MCF 10A (cell line): ENCODE results near the gene PRELID3B. TPM values are rescaled to one million over a fixed set of nuclear protein-coding genes. Genes with fewer than 3 reads are reported as not detected.

Experiments used
- BruUV-seq: library from RNA; stranded (reverse); fragments of 400-500 nt; replicated peaks from 2 replicates; lab custom pipeline; 2021; lab: Mats Ljungman, UMichigan
- CTCF ChIA-PET: fragments of 300-600 bp; sonication (Branson Sonifier 250); formaldehyde crosslinking; extraction: SDS; loops from one replicate; lab custom pipeline; 2021; ENCODE audit warnings: antibody characterized with exemption, inconsistent platforms; lab: Yijun Ruan, JAX
- POLR2A ChIA-PET: fragments of 300-600, 350-650 bp; sonication (Branson Sonifier 250); formaldehyde crosslinking; extraction: SDS; loops from one replicate; lab custom pipeline; 2020; ENCODE audit warnings: antibody characterized with exemption, inconsistent platforms; lab: Yijun Ruan, JAX
- DNase-seq: peaks from one replicate; pipeline ENCODE4 v3.0.0-alpha.2; 2018; ENCODE audit not compliant: unreplicated experiment
- H3K27ac Mint-ChIP-seq: one replicate; pipeline ENCODE4 v1.8.0; 2022; ENCODE audit warnings: mild to moderate bottlenecking, low read depth, mixed read lengths; ENCODE audit not compliant: unreplicated experiment
- H3K27me3 Mint-ChIP-seq: one replicate; pipeline ENCODE4 v1.8.0; 2022; ENCODE audit warnings: mixed read lengths; ENCODE audit not compliant: insufficient read depth, unreplicated experiment
- H3K36me3 Mint-ChIP-seq: one replicate; pipeline ENCODE4 v1.8.0; 2022; ENCODE audit warnings: mild to moderate bottlenecking, moderate library complexity, mixed read lengths; ENCODE audit not compliant: insufficient read depth, unreplicated experiment
- H3K4me1 Mint-ChIP-seq: one replicate; pipeline ENCODE4 v1.8.0; 2022; ENCODE audit warnings: mixed read lengths; ENCODE audit not compliant: insufficient read depth, unreplicated experiment
- H3K4me3 Mint-ChIP-seq: one replicate; pipeline ENCODE4 v1.8.0; 2022; ENCODE audit warnings: mild to moderate bottlenecking, moderate library complexity, mixed read lengths; ENCODE audit not compliant: unreplicated experiment
- H3K9me3 Mint-ChIP-seq: one replicate; pipeline ENCODE4 v1.8.0; 2022; ENCODE audit warnings: mixed read lengths; ENCODE audit not compliant: unreplicated experiment
- intact Hi-C: fragments of 100-400 bp; cut with micrococcal nuclease; formaldehyde crosslinking; loops from 2 replicates; pipeline ENCODE4 v1.14.1; 2022
- total RNA-seq: library from RNA; stranded (reverse); gene quantifications from 2 replicates; pipeline ENCODE4 v1.2.3, GENCODE V29; 2022
- TF ChIP-seq, protein P1 (sequence below): fragments of 200-600 bp; IDR thresholded peaks from one replicate; pipeline ENCODE4 v1.8.0; 2022; ENCODE audit warnings: antibody characterized with exemption, mild to moderate bottlenecking; ENCODE audit not compliant: unreplicated experiment

PRELID3B gene
- total RNA-seq, 1 experiment from 2014 or later: 197 TPM

DNA sequence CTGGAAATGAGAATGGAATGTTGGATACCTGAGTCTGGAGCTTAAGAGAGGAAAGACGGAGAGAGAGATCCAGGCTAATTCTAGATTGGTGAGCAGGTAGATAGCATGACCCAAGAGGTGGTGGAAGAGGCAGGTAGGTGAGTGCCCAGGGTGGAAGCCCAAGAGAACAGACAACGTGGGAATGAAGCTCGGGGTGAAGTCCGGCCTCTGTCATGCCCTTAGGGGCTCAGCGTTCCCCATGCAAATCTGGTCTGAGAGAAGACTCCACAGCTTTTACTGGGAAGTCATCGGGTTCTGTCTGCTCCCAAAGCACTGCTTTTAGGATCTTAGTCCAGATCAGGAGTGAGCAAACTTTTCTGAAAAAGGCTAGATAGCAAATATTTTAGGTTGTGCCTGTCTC is 57.9 kb downstream of the PRELID3B start:
- DNase-seq: no peak
- Mint-ChIP-seq H3K36me3 (peaks cover 38% of the 10 kb centered on the region), H3K4me1 (peaks cover 21% of the 10 kb centered on the region), H3K27me3 (no peaks in the 10 kb centered on the region), H3K4me3 (no peak overlapping the region), H3K9me3 (no peaks in the 10 kb centered on the region), H3K27ac (peak overlapping the region; percentile 68)
- intact Hi-C loops: no loop called here
- ChIA-PET CTCF (interaction anchor here (0.8 to 1.1 kb wide), 2 partner anchors 20 to 145 kb away, joined by 3 read pairs; no protein-coding TSS in a partner anchor), POLR2A (interaction anchor here (0.8 to 1.3 kb wide), 2 partner anchors 10 to 39 kb away, joined by 3 to 5 read pairs; no protein-coding TSS in a partner anchor)
- TF ChIP-seq, protein P1, sequence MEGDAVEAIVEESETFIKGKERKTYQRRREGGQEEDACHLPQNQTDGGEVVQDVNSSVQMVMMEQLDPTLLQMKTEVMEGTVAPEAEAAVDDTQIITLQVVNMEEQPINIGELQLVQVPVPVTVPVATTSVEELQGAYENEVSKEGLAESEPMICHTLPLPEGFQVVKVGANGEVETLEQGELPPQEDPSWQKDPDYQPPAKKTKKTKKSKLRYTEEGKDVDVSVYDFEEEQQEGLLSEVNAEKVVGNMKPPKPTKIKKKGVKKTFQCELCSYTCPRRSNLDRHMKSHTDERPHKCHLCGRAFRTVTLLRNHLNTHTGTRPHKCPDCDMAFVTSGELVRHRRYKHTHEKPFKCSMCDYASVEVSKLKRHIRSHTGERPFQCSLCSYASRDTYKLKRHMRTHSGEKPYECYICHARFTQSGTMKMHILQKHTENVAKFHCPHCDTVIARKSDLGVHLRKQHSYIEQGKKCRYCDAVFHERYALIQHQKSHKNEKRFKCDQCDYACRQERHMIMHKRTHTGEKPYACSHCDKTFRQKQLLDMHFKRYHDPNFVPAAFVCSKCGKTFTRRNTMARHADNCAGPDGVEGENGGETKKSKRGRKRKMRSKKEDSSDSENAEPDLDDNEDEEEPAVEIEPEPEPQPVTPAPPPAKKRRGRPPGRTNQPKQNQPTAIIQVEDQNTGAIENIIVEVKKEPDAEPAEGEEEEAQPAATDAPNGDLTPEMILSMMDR: no peak
- BruUV-seq: no TSS peak

Other genes with a start within 250 kb of the PRELID3B start
- gene GNAS-AS1, start 191.9 kb downstream of the PRELID3B start, total RNA-seq: 1.6 and 2.2 TPM in 2 replicates
- gene GNAS, start 190.1 kb downstream of the PRELID3B start, total RNA-seq: 629 and 715 TPM in 2 replicates
- gene NELFCD, start 61.5 kb downstream of the PRELID3B start, total RNA-seq: 59.6 and 79.8 TPM in 2 replicates
- gene CTSZ, start 35.5 kb downstream of the PRELID3B start, total RNA-seq: 96.6 and 103 TPM in 2 replicates
- gene TUBB1, start 23.4 kb downstream of the PRELID3B start, total RNA-seq: not detected in 2 replicates
- 65.2 and 69.7 TPM in 2 replicates for gene ATP5F1E, start 10.5 kb downstream of the PRELID3B start, total RNA-seq
- gene ZNF831, start 121.0 kb upstream of the PRELID3B start, total RNA-seq: not detected in 2 replicates